Putamen (tissue), 1 donor: ENCODE results near the gene FHOD3.
"Not testable (repeated sequence)": the region's sequence is repeated elsewhere in the genome, so short reads cannot be mapped to it uniquely, and the experiment has no call there.

Source experiments
- DNase-seq: peaks from one replicate; pipeline ENCODE4 v3.0.0-alpha.2; 2016; ENCODE audit warnings: low spot score

The FHOD3 gene

DNA sequence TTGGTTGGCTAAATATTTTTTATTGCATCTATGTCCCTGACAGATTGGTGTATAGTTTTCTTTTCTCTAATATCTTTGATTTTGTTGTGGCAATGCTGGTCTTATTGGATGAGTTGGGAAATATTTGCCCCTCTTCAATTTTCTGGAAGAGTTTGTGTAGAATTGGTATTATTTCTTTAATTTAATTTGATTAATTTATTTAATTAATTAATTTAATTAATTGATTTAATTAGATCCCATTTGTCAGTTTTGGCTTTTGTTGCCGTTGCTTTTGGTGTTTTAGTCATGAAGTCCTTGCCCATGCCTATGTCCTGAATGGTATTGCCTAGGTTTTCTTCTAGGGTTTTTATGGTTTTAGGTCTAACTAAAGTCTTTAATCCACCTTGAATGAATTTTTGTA lies 253.8 kb downstream of the FHOD3 start:
- DNase-seq: not testable (repeated sequence)

GRCh38 chr18:36558234-36558633 lies 260.7 kb downstream of the FHOD3 start:
- DNase-seq: no peak

DNA sequence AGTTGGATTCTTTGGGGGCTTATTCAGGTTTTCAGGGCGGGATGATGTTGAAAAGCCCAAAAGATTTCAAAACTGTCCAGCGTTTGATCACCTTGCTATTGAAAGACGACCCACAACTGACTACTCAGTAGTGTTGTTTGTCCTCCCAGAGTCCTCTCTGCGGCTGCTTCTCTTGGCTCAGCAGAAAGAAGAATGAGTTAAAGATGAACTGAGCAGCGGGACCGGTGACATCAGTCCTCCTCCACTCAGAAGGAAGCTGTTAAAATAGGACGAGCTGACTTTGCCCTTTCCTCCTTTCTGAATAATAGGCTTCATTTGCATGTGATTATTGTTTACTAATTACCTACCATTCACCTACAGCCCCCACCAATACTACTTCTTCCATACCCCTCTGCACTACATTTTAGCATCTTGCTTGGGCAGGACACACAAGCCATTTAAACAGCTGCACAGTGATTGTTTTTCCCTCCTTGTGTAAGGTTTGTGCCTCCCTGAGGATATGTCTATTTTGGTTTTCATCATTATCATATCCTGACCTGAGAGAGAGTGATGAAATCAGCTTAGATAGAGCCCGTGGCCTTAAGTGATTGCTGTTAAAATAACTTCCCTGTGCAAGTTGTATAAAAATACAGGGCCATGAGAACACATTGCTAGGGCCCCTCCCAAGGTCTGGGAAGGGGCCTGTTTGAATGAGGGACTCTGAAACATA lies 261.8 kb downstream of the FHOD3 start:
- DNase-seq: no peak

GRCh38 chr18:36560187-36560586 lies 262.7 kb downstream of the FHOD3 start:
- no peak for DNase-seq

DNA sequence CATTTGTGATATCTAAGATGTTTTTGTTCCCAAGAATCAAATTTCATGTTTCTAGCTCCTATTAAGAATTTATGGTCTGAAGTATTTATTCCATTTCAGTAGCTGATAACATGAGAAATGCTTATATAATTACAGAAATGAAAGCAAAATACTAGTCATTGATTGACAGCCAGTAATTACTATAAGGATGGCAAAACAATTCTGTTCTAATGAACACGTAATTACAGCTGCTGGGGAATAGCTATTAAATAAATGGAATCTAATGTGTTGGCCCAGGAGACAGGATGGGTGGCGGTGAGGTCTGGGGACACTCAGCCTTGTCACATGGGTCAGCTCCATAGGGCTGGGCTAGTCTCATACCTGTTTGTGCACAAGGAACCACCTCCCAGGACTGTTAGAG lies 263.5 kb downstream of the FHOD3 start:
- no peak for DNase-seq

GRCh38 chr18:36564841-36565240 lies 267.3 kb downstream of the FHOD3 start:
- no peak for DNase-seq

DNA sequence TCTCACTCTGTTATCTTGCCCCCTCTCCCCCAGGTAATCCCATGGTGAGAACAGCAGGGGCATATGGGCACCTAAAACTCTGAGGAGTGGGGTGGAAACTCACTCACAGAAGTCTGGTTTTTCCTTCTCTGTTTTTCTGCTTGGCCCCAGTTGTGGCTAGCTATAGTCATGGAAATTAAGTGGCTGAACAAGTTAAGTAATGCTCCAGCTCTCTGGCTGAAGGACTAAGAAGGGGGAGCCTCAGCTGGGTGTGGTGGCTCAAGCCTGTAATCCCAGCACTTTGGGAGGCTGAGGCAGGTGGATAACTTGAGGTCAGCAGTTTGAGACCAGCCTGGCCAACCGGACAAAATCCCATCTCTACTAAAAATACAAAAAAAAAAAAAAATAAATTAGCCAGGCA lies 270.3 kb downstream of the FHOD3 start:
- DNase-seq: no peak

DNA sequence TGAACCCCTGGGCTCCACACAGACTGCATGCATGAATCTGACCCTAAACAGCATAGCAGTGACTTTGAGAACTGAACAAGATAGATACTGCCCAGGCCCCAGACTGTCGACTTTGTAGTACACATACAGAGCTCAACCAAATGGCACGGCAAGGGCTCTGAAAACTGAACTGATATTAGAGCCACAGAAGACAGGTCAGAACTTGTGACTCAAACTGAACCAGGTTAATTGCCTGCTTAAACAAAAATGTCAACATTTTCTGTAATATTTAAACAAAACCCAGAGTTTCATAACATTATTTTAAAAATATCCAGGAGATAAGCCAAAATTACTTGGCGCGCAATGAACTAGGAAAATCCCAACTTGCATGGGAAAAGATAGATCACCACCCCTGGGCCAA lies 271.0 kb downstream of the FHOD3 start:
- DNase-seq: no peak

DNA sequence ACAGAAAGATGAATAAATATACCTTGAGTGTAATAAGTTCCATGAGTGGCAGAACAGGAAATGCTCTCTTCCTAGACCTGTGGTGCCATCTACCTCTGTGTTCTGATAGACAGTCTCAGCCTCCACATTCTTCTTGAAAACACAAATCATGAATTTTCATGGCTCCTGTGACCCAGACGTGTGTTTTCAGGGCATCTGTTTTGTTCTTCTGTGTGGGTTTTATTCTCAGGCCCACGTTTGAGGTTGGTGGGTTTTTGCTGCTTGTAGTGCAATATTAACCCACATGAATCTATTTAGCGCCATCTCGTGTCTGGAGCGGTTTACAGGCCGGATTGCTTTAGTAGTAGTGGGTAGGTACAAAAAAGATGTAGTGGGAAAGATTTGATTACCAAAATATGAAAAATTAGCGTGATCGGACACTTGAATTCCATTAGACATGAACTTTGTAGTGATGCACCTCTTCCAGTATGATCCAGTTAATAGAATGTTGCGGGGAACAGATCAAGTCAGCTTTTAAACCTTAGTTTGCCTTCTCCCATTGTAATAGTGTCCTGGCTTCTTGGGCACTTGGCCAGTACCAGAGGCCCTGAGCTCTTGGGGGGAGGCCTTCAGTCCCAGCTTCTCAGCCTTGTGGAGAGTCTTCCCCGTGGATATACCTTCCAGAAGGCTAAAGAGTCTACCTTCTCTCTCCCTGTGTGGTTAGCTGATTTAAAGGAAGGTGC lies 274.8 kb downstream of the FHOD3 start:
- peak; percentile 17 for DNase-seq

DNA sequence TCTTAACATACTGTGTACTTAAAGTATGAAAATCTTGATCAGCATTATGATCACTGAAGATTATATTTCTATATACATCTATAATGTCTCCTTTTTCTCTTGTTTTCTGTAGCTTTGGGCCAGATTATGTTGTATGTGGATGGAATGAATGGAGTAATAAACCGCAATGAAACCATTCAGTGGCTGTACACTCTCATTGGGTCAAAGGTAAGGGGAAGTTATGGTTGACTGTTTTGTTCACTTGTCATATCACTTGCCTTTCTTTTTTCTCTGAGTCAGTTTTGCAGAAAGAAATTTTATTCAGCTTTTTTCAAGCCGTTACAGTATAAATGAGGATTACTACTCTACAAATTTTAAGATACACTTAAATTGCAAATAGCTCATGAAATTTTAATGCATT lies 278.8 kb downstream of the FHOD3 start:
- DNase-seq: no peak

DNA sequence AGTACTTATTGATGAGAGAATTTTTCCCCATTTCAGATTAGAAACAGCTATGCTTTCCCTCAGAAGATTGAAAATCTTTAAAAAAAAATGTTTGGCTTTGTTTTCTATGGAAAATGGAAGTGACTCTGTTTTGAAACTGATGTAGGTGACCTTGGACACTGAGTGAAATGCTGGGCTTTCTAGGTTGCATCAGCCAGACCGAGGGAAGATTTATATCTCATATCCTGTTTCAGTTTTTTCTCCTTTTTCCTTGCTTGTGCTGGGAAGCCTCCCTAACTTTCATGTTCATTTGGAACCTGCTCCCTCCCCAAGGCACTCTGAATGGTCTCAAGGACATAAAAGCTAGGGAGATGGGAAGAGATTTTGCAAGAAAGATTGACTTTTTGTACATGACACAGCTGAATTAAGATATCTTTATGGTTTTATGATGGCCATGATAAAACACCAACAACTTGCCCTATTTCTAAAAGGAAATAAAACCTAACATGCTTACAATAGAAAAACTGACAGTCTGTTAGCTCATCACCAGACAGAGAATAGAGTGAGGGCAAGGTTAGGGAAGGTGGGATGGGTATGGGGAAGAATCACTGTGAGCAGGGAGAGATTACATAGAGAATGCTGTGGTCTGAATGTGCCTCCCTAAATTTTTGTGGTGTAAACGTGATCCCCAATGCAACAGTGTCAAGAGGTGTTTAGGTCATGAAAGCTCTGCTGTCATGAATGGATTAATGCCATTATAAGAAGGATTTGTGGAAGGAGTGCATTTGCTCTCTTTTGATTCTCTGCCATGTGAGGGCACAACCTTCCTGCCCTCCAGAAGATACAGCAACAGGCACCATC lies 281.6 kb downstream of the FHOD3 start:
- DNase-seq: no peak

GRCh38 chr18:36580266-36580665 lies 282.8 kb downstream of the FHOD3 start:
- DNase-seq: no peak

DNA sequence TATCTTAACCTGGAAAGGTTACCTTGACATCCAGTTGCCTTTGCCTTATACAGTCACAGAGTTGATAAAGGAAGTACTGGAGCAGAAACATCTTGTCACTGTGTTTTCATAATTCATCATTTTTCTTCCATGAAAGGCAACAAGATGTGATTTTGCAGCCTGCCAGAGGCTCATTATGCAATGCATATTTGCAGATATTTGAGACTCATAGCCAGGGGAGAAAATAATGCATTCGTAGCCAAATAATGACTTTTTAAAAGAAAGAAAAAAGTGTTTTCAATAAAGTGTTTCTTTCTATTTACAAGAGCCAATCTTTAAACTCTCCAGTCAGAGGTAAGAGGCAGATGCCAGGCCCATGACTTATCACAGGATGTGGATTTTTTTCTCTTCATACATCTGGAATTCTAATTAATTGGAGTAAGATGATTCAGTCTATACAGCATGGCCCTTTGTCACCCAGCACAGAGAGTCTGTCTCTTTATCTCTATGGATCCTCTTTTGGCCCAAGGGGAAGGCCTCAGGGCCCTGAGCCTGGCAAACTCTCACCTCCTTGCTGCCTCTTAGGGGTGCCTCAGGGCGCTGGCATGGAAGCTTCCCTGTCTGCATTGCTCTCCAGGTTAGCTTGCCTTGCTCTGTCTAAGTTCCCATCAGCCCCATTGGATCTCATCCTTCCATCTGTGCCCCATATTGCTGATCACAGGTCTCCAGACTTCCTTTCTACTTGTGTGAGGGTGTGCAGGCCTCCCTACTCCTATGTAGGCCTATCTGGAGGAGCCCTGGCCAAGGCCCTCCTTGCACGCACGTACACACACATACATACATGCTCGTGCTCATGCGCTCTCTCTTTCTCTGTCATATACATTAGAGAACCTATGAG lies 283.6 kb downstream of the FHOD3 start:
- no peak for DNase-seq

GRCh38 chr18:36582988-36583745 lies 285.7 kb downstream of the FHOD3 start:
- no peak for DNase-seq

GRCh38 chr18:36589857-36590543 lies 292.5 kb downstream of the FHOD3 start:
- DNase-seq: no peak

DNA sequence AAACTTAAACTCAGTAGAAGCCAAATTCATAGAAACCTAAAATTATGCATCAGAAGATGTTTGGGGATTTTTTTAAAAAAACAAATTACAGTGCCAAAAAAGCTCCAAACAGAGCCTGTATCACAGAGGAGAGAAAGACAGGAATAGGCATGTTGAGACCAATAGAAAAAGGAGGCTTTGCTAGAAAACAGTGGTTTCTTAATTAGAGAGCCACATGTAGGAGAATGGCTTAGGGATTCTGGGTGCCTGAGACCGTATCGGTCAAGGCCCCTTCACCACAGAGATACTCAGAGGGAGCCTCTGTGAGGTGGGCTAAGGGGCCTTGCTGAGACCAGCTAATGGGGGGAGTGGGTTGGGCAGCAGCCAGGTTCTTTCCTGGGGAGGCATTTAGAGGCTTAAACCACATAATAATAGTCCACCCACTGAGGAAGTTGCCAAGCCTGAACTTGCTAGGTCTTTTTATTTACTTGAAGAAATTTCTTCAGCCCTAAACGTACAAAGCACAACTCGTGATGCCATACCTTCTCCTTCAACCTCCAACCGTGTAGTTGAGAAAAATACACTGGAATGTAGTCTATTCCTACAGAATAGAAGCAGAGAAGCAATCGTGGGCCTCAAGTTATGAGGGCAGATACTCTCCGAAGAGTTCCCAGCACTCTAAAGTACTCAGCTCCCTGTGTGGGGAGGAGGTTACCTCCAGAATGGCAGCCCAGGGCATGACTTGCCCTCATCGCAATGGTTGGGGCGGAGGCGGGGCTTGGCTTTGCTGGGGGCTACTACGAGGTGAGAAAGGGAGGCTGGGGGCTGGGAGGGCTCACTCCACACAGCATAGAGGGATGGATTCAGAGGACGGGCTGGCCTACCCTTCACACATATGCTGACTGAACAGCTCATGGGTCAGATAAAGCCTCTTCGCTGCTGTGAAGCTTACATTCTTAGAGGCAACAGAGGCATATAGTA lies 293.4 kb downstream of the FHOD3 start:
- no peak for DNase-seq

GRCh38 chr18:36592282-36592681 lies 294.8 kb downstream of the FHOD3 start:
- DNase-seq: no peak

- no peak for DNase-seq
Measured at GRCh38 chr18:36593001-36593400, 295.5 kb downstream of the FHOD3 start.

- no peak for DNase-seq
Measured at GRCh38 chr18:36593641-36594040, 296.1 kb downstream of the FHOD3 start.
